GM12891 (cell line): ENCODE results near the gene TNNI3K.

ENCODE experiments used
- PAX5 ChIP-seq: IDR thresholded peaks from 2 replicates; pipeline ENCODE4 v1.6.1; 2011; ENCODE audit warnings: low read length, moderate library complexity, mild to moderate bottlenecking; ENCODE audit not compliant: insufficient read depth, severe bottlenecking
- POLR2A ChIP-seq: IDR thresholded peaks from 2 replicates; pipeline ENCODE4 v1.6.1; 2011; ENCODE audit warnings: low read depth, low read length, control low read depth
- POLR2AphosphoS5 ChIP-seq: IDR thresholded peaks from 2 replicates; pipeline ENCODE4 v1.6.1; 2011; ENCODE audit warnings: low read depth, low read length, control low read depth
- POU2F2 ChIP-seq: IDR thresholded peaks from 2 replicates; pipeline ENCODE4 v1.6.1; 2011; ENCODE audit warnings: low read depth, mild to moderate bottlenecking, control low read depth, low read length, moderate library complexity
- SPI1 ChIP-seq: IDR thresholded peaks from 2 replicates; pipeline ENCODE4 v1.6.1; 2011; ENCODE audit warnings: low read depth, low read length, control low read depth
- TAF1 ChIP-seq: IDR thresholded peaks from 2 replicates; pipeline ENCODE4 v1.6.1; 2011; ENCODE audit warnings: low read depth, low read length, control low read depth

- TF ChIP-seq SPI1 (no peak), POLR2A (no peak), TAF1 (no peak), POLR2AphosphoS5 (no peak), POU2F2 (no peak), PAX5 (no peak)
Observed at GRCh38 chr1:74237787-74238186, 2.6 kb downstream of the TNNI3K start.
